ENCODE data around the gene CMAS.

DNA sequence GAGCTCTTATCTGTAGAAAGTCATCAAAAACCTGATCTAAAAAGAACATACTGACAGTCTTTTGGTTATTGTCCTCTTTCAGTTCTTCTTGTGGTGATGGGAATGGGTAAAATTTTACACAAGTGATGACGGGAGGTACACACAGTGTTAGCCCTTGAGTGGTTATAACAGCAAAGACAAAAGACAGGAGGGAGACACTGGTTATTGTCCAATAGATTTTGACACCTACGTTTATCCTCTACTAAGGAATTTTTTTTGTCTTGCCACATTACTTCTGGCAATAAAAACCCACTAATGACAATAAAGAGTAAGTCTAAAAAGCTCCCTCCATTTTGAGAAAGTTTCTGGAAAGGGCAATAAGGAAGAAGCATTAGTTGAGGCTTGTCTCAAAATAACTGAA lies 47.7 kb upstream of the CMAS start:
- TF ChIP-seq, protein P1, sequence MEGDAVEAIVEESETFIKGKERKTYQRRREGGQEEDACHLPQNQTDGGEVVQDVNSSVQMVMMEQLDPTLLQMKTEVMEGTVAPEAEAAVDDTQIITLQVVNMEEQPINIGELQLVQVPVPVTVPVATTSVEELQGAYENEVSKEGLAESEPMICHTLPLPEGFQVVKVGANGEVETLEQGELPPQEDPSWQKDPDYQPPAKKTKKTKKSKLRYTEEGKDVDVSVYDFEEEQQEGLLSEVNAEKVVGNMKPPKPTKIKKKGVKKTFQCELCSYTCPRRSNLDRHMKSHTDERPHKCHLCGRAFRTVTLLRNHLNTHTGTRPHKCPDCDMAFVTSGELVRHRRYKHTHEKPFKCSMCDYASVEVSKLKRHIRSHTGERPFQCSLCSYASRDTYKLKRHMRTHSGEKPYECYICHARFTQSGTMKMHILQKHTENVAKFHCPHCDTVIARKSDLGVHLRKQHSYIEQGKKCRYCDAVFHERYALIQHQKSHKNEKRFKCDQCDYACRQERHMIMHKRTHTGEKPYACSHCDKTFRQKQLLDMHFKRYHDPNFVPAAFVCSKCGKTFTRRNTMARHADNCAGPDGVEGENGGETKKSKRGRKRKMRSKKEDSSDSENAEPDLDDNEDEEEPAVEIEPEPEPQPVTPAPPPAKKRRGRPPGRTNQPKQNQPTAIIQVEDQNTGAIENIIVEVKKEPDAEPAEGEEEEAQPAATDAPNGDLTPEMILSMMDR (conservative IDR thresholded peaks at IDR 0.05; ENCODE audit: low read depth in 2 of 2): no peak
- no peak for TF ChIP-seq EZH2phosphoT487 (IDR thresholded peaks at IDR 0.05; ENCODE audit: unreplicated experiment)
- TF ChIP-seq, protein P2, sequence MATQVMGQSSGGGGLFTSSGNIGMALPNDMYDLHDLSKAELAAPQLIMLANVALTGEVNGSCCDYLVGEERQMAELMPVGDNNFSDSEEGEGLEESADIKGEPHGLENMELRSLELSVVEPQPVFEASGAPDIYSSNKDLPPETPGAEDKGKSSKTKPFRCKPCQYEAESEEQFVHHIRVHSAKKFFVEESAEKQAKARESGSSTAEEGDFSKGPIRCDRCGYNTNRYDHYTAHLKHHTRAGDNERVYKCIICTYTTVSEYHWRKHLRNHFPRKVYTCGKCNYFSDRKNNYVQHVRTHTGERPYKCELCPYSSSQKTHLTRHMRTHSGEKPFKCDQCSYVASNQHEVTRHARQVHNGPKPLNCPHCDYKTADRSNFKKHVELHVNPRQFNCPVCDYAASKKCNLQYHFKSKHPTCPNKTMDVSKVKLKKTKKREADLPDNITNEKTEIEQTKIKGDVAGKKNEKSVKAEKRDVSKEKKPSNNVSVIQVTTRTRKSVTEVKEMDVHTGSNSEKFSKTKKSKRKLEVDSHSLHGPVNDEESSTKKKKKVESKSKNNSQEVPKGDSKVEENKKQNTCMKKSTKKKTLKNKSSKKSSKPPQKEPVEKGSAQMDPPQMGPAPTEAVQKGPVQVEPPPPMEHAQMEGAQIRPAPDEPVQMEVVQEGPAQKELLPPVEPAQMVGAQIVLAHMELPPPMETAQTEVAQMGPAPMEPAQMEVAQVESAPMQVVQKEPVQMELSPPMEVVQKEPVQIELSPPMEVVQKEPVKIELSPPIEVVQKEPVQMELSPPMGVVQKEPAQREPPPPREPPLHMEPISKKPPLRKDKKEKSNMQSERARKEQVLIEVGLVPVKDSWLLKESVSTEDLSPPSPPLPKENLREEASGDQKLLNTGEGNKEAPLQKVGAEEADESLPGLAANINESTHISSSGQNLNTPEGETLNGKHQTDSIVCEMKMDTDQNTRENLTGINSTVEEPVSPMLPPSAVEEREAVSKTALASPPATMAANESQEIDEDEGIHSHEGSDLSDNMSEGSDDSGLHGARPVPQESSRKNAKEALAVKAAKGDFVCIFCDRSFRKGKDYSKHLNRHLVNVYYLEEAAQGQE (IDR thresholded peaks at IDR 0.05; ENCODE audit: unreplicated experiment): no peak
- no peak for TF ChIP-seq JUNB (IDR thresholded peaks at IDR 0.05; ENCODE audit: unreplicated experiment)
- TF ChIP-seq, protein P3, sequence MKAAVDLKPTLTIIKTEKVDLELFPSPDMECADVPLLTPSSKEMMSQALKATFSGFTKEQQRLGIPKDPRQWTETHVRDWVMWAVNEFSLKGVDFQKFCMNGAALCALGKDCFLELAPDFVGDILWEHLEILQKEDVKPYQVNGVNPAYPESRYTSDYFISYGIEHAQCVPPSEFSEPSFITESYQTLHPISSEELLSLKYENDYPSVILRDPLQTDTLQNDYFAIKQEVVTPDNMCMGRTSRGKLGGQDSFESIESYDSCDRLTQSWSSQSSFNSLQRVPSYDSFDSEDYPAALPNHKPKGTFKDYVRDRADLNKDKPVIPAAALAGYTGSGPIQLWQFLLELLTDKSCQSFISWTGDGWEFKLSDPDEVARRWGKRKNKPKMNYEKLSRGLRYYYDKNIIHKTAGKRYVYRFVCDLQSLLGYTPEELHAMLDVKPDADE (IDR thresholded peaks at IDR 0.05): no peak
- TF ChIP-seq POLR2AphosphoS5 (IDR thresholded peaks at IDR 0.05; ENCODE audit: low read depth): no peak
- no peak for TF ChIP-seq EZH2 (IDR thresholded peaks at IDR 0.05; ENCODE audit: low read depth, unreplicated experiment)
- TF ChIP-seq CREB1 (CRISPR knock-in tag; IDR thresholded peaks at IDR 0.05; ENCODE audit: low read depth): no peak
- TF ChIP-seq ZNF114 (CRISPR knock-in tag; IDR thresholded peaks at IDR 0.05): no peak
- no peak for TF ChIP-seq ZNF331 (CRISPR knock-in tag; IDR thresholded peaks at IDR 0.05; ENCODE audit: low read depth)
- TF ChIP-seq STAT1 (IDR thresholded peaks at IDR 0.05; ENCODE audit: unreplicated experiment): no peak
- TF ChIP-seq NANOG (IDR thresholded peaks at IDR 0.05; ENCODE audit: borderline replicate concordance): no peak

Data from GM23338 (cell line).